Adrenal gland (tissue), 12 donors: Measurements from ENCODE around the gene NRAS. TPM values are rescaled to one million over a fixed set of nuclear protein-coding genes. Genes with fewer than 3 reads are reported as not detected.

Experiments used
- DNase-seq, 7 donors: peaks; one replicate each; pipeline ENCODE4 v3.0.0-alpha.2; 2019 to 2020
- H3K27ac ChIP-seq, 5 donors: fragments of 200-600 bp; sonication (generic) in 4 of 5; 1 replicate in 3 of 5; 2 replicates in 2 of 5; pipeline versions ENCODE4 v1.5.1 to v1.8.0; 2016 to 2020; ENCODE audit warnings: mild to moderate bottlenecking in 1 of 5
- H3K27me3 ChIP-seq: fragments of 200-600 bp; 2 replicates; pipeline ENCODE4 v1.8.0; 2021
- H3K36me3 ChIP-seq, 2 donors: fragments of 200-600 bp; replicated peaks in 1 of 2; 1 replicate in 1 of 2; 2 replicates in 1 of 2; pipeline versions ENCODE4 v1.5.1 to v1.8.0; 2018 to 2022
- H3K4me1 ChIP-seq, 2 donors: fragments of 200-600 bp; replicated peaks in 1 of 2; 1 replicate in 1 of 2; 2 replicates in 1 of 2; pipeline versions ENCODE4 v1.5.1 to v1.8.0; 2018 to 2021
- H3K4me3 ChIP-seq, 4 donors: fragments of 200-600 bp; sonication (generic) in 3 of 4; one replicate each; pipeline ENCODE4 v1.5.1; 2016 to 2018
- H3K9me3 ChIP-seq, 3 donors: fragments of 200-600 bp; sonication (generic) in 1 of 3; replicated peaks in 1 of 3; 1 replicate in 2 of 3; 2 replicates in 1 of 3; pipeline versions ENCODE4 v1.5.1 to v1.8.0; 2016 to 2021
- POLR2A ChIP-seq, 2 donors: fragments of 450-650 bp; IDR thresholded peaks; one replicate each; pipeline ENCODE4 v1.6.1; 2017; ENCODE audit warnings: antibody characterized with exemption in 2 of 2, mild to moderate bottlenecking in 2 of 2, moderate library complexity in 1 of 2
- WGBS, 4 donors: extraction: QIAGEN DNeasy Blood & Tissue Kit in 2 of 4; methylation state at CpG; one replicate each; pipeline versions ENCODE4 v1.1.5 to v1.1.7; 2013 to 2017; 5-methylcytosine and 5-hydroxymethylcytosine counted together
- intact Hi-C, 2 donors: fragments of 100-400 bp; cut with DNase I; formaldehyde crosslinking; loops; one replicate each; pipeline versions ENCODE4 v1.14.1 to v1.15.0; 2022 to 2023
- polyA plus RNA-seq, 3 donors: library from polyadenylated mRNA; stranded (reverse); fragments of 200-250 nt in 2 of 3; fragments of 350-450 nt in 1 of 3; fragmentation: Illumina TruSeq in 1 of 3; extraction: RNeasy Lipid Tissue Mini Kit (QIAGEN cat#74804) in 1 of 3; gene quantifications; one replicate each; pipeline ENCODE4 v1.2.3, GENCODE V29; 2013 to 2014
- total RNA-seq, 9 donors: library from RNA; depleted of rRNA in 4 of 9; stranded (reverse); fragments of >200 nt in 4 of 9; fragments of 120-200 nt in 1 of 9; fragmentation: NEBNext Ultra II Directional in 1 of 9; extraction: Animal tissue kit (Norgen Biotek cat#: 25700) in 1 of 9; gene quantifications; one replicate each; pipeline versions ENCODE4 v1.1.0 to v1.2.4, GENCODE V29; 2013 to 2023
- TF ChIP-seq, protein P1 (sequence below), 6 experiments: fragments of 450-650 bp in 4 of 6; fragments of 200-600 bp in 2 of 6; sonication (generic) in 1 of 6; IDR thresholded peaks; 1 replicate in 5 of 6; 2 replicates in 1 of 6; pipeline versions ENCODE4 v1.5.1 to v1.8.0; 2016 to 2021; ENCODE audit warnings: antibody characterized with exemption in 6 of 6, mild to moderate bottlenecking in 2 of 6, moderate library complexity in 1 of 6
- donor health status: healthy with polysubstance abuse.
- donor health status: Bipolar disorder and iron deficiency.
- donor health status: DM: yes; HTN: yes; CAD: no.
- donor health status: DM: no; HTN: no; CAD: no.
- donor health status: DM: no; HTN: no; CAD: no.
- donor health status: DM: yes; HTN: yes; CAD: no.

The NRAS gene
- total and polyA plus RNA-seq, 12 donors = 5.8 to 46.6 (median 18.7) TPM

DNA sequence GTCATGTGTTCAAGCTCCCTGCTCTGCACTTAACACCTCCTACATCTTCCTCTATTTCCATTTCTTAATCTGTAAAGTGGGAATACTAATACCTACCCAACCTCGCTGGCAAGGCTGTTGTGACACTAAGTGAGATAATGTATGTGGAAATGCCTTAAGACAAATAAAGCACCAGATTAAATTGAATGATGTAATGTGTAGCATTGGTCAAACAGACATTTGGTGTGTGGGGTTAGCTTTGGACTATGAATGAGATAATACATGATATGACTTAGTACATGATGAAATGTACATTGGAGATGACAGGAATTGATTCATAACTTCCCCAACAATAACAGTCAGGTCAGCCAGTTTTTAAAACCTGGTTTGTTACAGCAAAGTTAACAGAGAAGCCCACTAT, 26.4 kb downstream of the NRAS start:
- Histone ChIP-seq H3K36me3 (no peaks in the 10 kb centered on the region), H3K9me3 (no peaks in the 10 kb centered on the region), H3K27ac (no peak overlapping the region), H3K4me1 (no peaks in the 10 kb centered on the region), H3K27me3 (peaks cover 6% of the 10 kb centered on the region), H3K4me3 (no peak overlapping the region)
- no peak for DNase-seq
- intact Hi-C loops = no loop called here
- WGBS, 4 donors = 65 to 73% (median 71%) methylated on average over 1 of the region's 1 CpG
- TF ChIP-seq, protein P1, sequence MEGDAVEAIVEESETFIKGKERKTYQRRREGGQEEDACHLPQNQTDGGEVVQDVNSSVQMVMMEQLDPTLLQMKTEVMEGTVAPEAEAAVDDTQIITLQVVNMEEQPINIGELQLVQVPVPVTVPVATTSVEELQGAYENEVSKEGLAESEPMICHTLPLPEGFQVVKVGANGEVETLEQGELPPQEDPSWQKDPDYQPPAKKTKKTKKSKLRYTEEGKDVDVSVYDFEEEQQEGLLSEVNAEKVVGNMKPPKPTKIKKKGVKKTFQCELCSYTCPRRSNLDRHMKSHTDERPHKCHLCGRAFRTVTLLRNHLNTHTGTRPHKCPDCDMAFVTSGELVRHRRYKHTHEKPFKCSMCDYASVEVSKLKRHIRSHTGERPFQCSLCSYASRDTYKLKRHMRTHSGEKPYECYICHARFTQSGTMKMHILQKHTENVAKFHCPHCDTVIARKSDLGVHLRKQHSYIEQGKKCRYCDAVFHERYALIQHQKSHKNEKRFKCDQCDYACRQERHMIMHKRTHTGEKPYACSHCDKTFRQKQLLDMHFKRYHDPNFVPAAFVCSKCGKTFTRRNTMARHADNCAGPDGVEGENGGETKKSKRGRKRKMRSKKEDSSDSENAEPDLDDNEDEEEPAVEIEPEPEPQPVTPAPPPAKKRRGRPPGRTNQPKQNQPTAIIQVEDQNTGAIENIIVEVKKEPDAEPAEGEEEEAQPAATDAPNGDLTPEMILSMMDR (IDR thresholded peaks at IDR 0.05) = no peak

DNA sequence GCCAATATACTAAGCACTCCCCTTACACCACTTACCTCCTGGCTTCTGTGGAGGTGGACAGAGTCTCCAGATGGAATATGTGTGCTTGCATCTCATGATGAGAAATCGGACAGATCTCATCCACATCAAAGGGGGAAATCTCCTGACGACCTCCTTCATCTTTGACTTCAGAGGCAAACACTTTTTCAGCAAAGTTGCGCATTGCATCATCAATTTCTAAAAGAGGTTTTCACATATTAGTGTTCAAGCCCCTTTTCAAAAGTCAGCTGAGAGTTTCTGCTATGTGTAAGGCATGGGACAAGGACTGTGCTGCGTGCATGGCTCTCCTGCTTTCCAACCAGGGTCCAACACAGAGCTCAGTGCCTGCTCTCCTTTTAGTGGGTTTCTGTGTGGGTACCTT, 28.0 kb downstream of the NRAS start:
- DNase-seq = no peak
- Histone ChIP-seq H3K36me3 (no peaks in the 10 kb centered on the region), H3K4me1 (no peaks in the 10 kb centered on the region), H3K27me3 (peaks cover 5% of the 10 kb centered on the region), H3K27ac (no peak overlapping the region), H3K4me3 (no peak overlapping the region), H3K9me3 (no peaks in the 10 kb centered on the region)
- 74 to 84% (median 80%) methylated on average over 3 to 4 of the region's 4 CpGs for WGBS, 4 donors
- TF ChIP-seq, protein P1 (IDR thresholded peaks at IDR 0.05) = no peak
- TF ChIP-seq POLR2A (IDR thresholded peaks at IDR 0.05) = no peak
- intact Hi-C loops = no loop called here

DNA sequence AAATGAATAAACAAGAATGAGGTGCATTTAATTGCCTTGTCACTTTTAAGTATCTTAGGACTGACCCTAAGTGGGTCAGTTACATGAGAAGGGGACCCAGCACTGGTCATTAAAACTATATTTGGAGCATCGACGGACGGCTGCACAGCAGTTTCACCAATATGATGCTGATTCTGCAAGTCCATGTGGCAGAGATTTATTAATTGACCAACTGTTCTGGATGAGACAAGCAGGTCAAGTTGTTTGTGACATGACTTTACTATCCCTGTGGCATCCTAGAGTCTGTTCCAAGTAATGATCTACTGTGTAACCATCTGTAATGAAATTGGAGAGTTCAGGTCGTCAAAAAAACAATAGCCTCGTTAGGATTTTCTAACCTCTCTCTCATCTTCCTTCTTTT, 30.7 kb downstream of the NRAS start:
- Histone ChIP-seq H3K36me3 (no peaks in the 10 kb centered on the region), H3K4me1 (no peaks in the 10 kb centered on the region), H3K27ac (no peak overlapping the region), H3K9me3 (no peaks in the 10 kb centered on the region), H3K4me3 (no peak overlapping the region), H3K27me3 (no peaks in the 10 kb centered on the region)
- 71 to 81% (median 75%) methylated on average over 5 of the region's 5 CpGs for WGBS, 4 donors
- DNase-seq = no peak
- intact Hi-C loops = no loop called here
- TF ChIP-seq, protein P1 (IDR thresholded peaks at IDR 0.05) = no peak
- no peak for TF ChIP-seq POLR2A (IDR thresholded peaks at IDR 0.05)

DNA sequence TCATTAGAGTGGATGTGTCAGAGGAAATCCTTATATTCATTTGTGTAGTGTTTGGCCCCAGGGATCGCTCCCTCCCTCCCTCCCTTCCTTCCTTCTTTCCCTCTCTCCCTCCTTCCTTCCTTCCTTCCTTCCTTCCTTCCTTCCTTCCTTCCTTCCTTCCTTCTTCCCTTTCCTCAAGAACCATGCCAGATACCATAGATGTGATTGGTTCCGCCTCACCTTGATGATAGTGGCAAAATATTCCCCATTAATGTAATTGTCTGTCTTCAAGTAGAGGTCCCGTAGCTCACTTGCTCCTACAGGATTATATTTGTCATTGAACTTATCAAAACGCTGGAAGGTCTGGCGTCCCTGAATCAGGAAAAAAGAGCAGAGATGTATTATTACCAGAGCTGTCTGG, 38.9 kb downstream of the NRAS start:
- H3K4me3 ChIP-seq = no peak overlapping the region
- no peaks in the 10 kb centered on the region for H3K9me3 ChIP-seq
- no peak overlapping the region for H3K27ac ChIP-seq
- no peaks in the 10 kb centered on the region for H3K36me3 ChIP-seq
- no peaks in the 10 kb centered on the region for H3K27me3 ChIP-seq
- 58 to 73% (median 70%) methylated on average over 5 of the region's 5 CpGs for WGBS, 4 donors
- DNase-seq = no peak
- intact Hi-C loops = no loop called here
- no peaks in the 10 kb centered on the region for H3K4me1 ChIP-seq
- TF ChIP-seq, protein P1 (IDR thresholded peaks at IDR 0.05) = no peak
- no peak for TF ChIP-seq POLR2A (IDR thresholded peaks at IDR 0.05)
